HG02981 (cell line): Measurements from ENCODE around the gene PLCL2.
"Not testable (repeated sequence)": the region's sequence is repeated elsewhere in the genome, so short reads cannot be mapped to it uniquely, and the experiment has no call there.

Source experiments
- ATAC-seq: cut with Tn5 transposase; IDR thresholded peaks from one replicate; pipeline ENCODE4 v1.9.1; 2021; ENCODE audit warnings: mild to moderate bottlenecking, moderate library complexity; ENCODE audit not compliant: unreplicated experiment

The PLCL2 gene

DNA sequence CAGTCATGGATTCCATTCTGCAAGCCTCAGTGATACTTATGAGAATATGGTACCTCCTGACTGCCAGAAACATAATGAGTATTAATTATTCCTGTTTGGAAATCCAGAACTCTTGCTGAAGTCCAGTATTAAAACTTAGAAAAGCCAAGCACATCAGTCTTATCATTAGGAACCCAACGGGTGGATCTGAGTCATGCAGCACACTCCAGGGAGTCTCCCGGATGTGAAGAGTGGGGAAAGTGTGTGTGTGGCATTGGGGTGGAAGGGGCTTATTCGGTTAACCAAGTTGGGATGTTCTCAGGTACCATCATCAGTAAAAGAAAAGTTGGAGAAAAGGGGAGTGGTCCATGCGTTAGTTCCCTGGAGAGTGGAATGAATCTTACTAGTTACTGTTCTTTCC lies 181.1 kb downstream of the PLCL2 start:
- ATAC-seq: no peak

DNA sequence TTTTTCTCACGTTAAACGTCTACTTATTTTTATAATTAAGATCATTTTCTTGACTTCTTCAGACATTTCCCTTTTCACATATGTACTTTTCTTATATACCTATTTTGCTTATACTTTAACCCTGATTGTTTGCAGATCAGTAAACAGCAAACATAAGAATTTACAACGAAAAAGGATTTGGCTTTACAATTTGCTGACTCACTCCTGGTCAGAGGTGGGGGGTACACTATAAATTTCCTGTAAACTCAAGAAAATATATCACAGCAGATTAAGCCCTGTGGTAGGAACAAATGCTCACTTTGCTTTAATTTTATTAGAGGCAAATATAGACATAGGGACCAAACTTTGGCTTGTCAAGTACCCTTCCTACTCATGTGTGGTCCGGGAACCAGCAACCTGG lies 185.0 kb downstream of the PLCL2 start:
- no peak for ATAC-seq

DNA sequence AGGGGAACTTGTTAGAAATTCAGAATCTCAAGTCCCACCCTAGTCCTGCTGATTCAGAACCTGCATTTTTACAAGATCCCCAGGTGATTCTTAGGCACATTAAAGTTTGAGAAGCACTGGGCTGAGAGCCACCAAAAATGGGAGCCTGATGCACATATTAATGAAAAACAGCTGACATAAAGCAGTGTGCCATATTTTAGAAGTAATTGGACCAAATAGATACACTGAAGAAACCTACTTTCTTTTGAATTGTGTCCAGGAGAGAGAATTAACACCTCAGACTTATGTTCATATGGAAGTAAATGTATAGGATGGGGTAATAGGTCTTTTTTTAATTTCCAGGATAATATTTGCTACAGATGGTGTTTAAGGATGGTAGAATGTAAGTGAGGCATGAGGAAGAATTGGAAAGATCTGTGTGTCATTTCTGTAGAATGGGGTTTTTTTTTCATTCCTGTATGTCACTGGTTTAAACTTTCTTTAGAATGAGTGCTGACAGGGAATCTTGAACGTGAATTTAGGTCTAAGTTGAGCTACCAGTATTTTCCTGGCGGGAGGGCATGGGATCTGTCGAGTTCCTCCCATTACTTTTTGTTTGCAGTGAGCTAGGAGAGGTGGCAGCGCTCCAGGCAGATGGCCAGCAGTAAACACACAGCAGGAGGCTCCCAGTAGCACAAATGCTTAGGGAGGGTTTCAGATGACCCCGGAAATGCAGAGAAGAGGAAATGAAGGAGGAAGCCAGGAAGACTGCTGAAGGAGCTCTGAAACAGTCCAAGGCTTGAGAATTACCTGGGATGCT lies 185.6 kb downstream of the PLCL2 start:
- no peak for ATAC-seq

DNA sequence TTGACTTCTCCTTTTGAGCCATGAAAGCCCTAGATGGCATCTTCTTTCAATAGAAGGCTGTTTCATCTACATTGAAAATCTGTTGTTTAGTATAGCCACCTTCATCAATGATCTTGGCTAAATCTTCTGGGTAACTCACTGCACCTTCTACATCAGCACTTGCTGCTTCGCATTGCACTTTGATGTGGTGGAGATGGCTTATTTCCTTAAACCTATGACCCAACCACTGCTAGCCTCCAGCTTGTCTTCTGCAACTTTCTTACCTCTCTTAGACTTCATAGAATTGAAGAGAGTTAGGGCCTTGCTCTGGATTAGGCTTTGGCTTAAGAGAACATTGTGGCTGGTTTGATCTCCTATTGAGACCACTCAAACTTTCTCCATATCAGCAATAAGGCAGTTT lies 189.8 kb downstream of the PLCL2 start:
- no peak for ATAC-seq

DNA sequence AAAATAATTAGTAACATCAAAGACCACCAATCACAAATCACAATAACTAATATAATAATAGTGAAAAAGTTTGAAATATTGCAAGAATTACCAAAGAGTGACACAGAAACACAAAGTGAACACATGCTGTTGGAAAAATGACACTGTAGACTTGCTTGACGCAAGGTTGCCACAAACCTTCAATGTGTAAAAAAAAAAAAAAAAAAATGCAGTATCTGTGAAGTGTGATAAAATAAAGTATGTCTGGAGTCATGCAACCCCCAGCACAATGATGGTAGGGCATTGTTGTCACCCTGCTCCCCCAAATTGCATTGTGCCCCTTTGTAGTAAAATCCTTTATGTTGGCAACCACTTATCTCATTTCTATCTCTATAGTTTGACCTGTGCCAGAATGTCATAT lies 190.6 kb downstream of the PLCL2 start:
- ATAC-seq: no peak

DNA sequence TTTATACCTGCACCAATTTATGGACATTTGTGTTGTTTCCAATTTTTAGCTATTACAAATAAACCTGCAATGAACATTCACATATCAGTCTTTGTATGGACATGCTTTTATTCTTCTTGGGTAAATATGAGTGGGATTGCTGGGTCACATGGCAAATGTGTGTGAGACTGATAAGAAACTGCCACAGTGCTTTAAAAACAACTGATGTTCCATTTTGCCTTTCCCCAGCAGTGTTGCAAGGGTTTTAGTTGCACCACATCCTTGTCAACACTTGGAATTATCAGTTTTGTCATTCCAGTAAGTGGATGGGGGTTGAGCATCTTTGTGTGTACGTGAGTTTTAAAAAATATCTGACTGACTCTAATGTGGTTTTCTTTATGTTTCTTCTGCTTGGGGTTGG lies 191.2 kb downstream of the PLCL2 start:
- no peak for ATAC-seq

DNA sequence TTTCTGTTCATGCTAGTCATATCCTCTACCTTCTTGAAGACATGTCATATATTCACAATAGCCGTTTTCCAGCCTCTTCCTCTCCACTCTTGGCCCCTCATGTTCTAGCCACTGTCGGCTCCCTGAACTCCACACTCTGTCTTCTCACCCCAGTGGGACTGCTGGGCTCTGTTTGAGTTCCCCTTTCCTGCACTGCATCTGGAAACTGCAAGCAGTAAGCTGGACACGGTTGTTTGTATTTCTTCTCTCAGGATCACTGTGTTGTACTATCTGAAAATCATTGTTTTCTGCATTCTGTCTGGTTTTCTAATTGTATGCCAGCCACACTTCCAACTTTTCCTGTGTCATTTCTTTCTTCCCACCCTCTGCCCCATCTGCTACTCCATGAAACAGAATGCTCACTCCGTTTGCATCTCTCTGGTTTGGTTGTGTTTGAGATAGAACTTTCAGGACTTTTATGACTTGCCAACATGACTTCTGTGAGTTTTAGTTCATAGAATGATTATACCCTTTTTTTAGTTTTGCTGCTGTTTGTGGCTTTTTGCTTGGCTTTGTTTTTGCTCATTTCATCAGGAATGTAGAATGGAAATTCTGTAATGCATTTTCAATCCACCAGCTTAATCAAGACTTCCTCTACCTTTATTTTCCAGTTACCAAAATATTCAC lies 192.3 kb downstream of the PLCL2 start:
- ATAC-seq: no peak

DNA sequence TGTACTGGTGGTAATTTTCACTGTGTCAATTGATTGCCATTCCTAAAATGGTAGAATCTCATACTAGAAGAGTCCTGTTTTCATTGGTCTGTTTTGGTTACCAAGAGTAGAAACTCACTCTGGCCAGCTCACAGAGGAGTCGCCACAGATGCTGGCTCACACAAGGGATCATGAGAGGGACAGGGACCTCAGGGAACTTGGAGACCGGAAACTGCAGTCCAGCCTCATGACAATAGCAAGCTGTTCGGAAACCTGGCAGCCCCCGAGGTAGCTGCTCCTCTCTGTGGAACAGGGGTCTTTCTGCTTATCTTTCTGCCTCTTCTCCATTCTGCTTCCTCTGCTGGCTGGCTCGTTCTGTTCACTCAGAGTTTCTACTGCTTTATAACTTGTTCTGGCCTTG lies 192.9 kb downstream of the PLCL2 start:
- no peak for ATAC-seq

DNA sequence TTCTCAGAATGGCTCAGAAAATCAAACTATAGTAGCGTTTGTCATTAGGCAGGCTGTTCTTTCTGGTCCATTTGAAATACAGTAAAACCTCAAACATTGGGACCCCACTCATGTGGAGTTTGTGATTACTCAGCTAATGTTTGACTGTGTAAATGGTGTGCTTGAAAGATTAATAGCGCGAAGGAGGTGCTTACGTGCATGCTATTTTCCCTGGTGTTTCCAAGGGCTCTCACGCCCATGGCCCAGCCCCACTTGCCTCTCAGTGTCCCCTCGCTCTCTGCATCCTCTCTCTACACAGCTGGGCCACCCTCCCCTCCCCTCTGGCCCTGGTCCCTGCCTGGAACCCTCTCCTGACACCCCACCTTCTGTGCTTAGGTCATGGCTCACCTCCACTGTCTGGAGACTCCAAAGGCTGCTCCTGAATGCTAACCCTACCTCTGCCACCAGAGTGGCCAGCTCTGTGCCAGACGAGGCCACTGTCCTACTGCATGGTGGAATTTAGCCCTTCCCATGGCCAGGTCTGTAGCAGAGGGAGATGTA lies 194.2 kb downstream of the PLCL2 start:
- ATAC-seq: no peak

DNA sequence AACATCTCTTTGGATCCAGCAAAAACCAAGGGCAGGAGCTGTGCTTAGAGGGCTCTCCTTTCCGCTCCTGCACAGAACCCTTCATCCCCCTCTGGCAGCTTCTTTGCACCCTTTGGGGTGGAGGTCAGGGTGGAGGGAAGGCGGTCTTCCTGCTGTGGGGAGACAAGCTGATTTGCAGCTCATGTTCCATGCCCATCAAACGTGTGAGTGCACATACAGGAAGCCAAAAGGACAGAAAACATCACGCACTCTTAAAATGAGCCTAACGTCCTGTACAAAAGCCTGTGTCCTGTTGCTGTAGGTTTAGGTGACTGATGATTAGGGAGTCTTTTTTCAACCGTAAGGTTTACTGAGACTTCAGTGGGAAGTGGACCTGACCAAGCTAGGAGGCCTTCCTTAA lies 195.2 kb downstream of the PLCL2 start:
- no peak for ATAC-seq

DNA sequence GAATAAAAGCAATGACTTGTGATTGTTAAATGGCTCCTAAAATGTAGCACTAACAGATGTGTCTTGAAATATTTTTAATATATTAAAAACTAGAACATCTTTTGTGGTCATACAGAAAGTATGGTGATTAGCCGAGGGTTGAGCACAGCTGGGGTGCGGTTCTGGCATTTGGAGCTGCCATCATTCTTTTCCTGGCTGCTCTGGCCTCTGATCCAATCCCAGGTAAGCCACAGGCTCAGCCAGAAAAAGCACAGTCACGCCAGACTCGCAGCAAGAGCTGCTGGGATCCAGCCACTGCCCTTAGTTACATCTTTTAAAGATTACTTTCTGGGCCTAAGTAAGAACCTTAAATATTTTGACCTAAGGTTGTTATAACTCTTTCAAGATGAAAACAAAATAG lies 196.8 kb downstream of the PLCL2 start:
- no peak for ATAC-seq

DNA sequence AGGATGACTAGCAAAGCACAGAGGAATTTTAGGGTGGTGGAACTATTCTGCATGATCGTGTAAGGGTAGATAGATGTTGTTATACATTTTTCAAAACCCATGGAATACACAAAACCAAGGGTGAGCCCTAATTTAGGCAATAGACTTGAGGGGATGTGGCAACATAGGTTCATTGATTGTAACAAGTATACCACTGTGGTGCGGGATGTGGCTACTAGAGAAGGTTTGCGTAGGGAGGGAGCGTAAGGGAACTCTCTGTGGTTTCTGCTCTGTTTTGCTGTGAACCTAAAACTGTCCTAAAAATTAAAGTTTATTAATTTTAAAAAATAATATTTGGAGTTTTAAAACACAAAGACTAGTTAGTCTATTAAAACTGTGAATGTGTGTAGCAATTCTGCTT lies 202.8 kb downstream of the PLCL2 start:
- no peak for ATAC-seq

DNA sequence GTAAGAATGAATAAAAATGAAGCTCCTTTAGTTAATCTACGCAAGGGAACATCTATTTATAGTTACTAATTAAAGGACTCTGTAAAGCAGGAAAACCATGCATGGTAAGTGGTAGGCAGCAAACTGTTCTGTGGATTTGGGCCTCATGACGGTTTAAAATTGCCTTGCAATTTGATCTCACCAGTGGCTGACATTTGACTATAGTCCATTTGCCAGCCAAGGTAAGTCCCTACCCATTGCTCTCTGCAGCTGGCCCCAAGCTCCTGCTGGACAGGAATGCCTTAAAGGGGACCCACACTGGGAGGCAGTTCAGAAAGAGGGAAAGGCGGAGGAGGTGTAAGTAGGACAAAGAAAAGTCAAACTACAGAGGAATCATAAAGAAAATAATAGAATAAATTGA lies 203.3 kb downstream of the PLCL2 start:
- no peak for ATAC-seq

DNA sequence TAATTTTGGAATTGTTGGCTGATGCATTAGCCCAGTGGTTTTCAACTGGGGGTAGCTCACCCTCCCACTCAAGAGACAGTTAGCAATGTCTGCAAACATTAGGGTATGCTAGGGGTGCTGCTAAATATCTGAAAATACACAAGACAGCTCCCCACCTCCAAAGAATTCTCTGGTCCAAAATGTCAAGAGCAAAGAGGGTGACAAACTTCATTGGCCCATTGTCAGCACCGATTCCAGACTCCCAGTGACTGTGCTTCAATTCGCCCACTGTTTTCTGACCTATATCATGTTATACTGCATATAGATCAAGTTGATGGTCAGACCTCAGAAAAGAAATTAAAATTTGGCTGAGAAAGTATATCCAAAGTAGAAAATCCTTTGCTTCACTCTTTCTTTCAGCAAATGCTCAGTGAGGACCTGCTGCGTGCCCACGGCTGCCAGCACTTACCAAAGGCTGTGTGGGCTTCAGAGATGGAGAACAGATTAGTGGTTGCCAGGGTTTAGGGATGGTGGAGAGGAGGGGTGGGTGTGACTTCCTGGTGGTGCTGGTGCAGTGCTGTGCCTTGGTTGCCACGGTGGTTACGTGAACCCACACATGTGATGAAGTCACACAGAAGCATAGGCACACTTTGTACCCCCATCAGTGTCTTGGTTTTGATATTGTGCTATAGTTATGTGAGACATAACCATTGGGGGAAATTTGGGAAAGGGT lies 204.0 kb downstream of the PLCL2 start:
- no peak for ATAC-seq

DNA sequence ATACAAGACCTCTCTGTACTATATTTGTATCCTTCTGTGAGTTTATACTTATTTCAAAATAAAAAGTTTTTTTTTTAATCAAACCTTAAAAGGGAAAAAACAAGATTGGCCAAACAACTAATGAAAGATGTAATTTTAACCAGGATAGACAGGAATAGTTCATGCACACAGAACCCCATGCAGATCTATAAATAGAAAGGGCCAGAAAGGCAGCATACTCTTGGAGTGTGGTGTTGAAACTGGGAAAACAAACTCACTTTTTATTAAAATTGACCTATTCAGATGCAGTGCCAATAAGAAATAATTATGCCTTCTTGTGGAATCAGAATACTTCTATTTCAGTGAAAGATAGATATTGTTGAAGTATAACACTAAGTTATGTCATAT lies 204.6 kb downstream of the PLCL2 start:
- ATAC-seq: no peak

DNA sequence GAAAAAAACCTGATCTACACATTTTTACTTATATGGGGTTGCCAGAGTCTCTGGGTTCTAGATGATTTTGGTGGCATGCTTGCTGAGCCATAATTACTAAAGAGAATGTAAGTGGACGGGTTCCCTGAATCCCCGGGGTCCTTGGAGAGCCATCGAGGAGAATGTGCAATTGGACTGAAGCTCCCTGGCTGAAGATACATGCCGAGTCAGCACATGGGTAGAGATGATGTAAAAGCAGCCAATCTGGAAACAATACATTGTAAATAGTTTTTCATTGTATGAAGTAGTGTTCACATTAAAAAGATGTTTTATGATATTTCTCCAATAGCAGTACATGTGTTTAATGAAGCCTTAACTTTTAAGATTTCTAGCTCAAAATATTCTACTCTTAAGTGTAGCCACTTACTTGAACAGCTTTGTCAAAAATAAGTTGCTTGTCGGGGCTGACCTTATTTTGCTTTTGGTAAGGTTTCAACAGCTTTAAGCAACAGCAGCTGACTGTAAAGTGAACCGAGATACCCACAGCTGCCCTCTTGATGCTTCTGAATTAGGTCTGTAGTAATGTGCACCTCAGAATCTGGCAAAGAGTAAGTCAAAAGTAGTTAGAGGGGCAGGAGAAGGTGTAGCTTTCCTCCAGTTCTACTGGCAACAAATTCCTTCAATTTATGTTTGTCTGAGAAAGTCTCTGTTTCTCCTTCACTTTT lies 205.7 kb downstream of the PLCL2 start:
- ATAC-seq: no peak

DNA sequence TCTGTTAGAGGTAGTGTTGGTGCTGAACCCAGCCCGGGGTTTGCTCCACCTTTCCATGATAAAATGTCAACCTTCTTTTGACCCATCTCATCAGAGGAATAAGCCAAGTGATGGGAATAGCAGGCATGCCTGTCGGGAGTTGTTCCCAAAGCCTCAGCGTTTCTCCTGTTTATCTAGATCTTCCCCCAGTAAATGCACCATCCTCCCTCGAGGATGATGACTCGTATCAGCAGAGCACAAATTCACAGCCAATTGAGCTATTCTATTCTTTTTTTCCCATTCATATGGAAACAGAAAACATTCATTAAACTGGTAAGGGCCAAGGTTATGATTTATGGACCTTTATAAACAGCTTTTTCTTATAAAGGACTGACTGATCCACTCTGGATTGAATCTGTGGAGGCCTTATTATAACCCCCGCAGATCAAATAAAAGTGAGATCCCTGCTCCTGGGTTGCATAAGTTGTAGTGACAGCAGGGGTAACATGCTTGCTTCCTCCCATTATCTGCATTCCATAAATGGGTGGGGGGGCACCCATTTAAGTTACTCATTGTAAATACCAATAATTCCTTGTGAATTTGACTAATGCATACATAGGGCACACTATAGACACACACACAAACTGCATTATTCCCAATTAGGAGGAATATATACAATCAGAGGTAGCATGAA lies 207.3 kb downstream of the PLCL2 start:
- no peak for ATAC-seq

DNA sequence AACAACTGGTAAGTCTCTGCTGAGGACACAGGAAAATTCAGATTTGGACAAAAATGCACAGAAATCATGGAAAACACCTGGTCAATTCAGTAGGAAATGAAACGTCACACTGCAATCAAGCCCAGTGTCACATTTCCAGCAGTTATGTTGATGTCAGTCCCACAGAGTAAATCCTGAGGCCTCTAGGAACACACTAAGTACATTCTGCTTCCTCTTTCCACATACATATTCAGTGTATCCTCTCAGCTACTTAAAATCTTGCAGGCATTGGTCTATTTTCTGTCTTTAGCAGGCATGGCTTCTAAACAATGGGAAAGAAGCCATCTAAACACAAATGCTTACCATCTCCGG lies 207.8 kb downstream of the PLCL2 start:
- no peak for ATAC-seq

DNA sequence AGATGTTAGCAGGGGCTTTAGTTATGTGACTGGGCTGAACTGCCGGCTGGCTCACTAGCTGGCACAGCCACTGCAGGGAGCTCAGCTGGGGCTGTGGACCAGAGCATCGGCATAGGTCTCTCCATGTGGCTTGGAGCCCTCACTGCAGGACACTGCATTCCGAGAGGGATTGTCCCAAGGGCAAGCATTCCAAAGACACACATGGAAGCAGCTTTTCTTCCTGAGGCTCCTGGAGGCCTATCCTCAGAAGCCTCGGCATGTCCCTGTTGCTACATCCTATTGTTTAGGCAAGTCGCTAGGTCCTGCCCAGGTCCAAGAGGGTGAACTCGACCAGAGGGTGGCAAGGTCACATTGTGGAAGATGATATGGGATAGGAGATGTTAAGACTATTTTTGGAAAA lies 209.8 kb downstream of the PLCL2 start:
- ATAC-seq: no peak

DNA sequence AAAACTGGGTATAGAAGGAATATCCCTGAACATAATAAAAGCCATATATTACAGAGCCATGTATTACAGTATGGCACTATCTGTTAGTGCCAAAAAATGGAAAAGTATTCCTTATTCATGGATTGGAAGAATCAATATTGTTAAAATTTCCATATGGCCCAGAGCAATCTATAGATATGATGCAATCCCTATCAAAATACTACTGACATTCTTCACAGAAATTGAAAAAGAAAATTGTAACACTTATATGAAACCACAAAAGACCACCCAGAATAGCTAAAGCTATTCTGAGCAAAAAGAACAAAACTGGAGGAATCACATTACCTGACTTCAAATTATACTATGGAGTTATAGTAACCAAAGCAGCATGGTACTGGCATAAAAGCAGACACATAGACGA lies 218.8 kb downstream of the PLCL2 start:
- ATAC-seq: no peak

DNA sequence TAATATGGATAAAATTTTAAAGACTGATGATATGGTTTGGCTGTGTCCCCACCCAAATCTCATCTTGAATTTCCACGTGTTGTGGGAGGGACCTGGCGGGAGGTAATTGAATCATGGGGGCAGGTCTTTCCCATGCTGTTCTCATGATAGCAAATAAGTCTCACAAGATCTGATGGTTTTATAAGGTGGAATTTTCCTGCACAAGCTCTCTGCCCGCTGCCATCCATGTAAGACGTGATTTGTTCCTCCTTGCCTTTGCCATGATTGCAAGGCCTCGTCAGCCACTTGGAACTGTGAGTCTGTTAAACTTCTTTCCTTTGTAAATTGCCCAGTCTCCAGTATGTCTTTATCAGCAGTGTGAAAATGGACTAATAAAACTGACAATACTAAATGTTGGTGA lies 222.0 kb downstream of the PLCL2 start:
- not testable (repeated sequence) for ATAC-seq
